HepG2 (cell line): ENCODE data around the gene PTPRN. TPM values are rescaled to one million over a fixed set of nuclear protein-coding genes. Genes with fewer than 3 reads are reported as not detected.

ENCODE experiments used
- AKNA ChIP-seq: sonication (generic); formaldehyde crosslinking; IDR thresholded peaks from 2 replicates; pipeline ENCODE4 v1.4.0; 2020; ENCODE audit warnings: missing genetic modification reagents, borderline replicate concordance
- CBX1 ChIP-seq: IDR thresholded peaks from one replicate; pipeline ENCODE4 v1.6.1; 2016; ENCODE audit warnings: antibody characterized with exemption, low read depth
- FOSL2 ChIP-seq: sonication (generic); formaldehyde crosslinking; IDR thresholded peaks from 2 replicates; pipeline ENCODE4 v1.4.0; 2020; ENCODE audit warnings: missing genetic modification reagents
- FOXJ3 ChIP-seq: sonication (generic); formaldehyde crosslinking; IDR thresholded peaks from 2 replicates; pipeline ENCODE4 v1.4.0; 2020; ENCODE audit warnings: missing genetic modification reagents, mild to moderate bottlenecking, borderline replicate concordance
- SKI ChIP-seq: fragments of 450-650 bp; IDR thresholded peaks from one replicate; pipeline ENCODE4 v1.6.1; 2018; ENCODE audit warnings: mild to moderate bottlenecking; ENCODE audit not compliant: partially characterized antibody
- ZBTB8A ChIP-seq: sonication (generic); formaldehyde crosslinking; IDR thresholded peaks from 2 replicates; pipeline ENCODE4 v1.4.0; 2020; ENCODE audit warnings: mild to moderate bottlenecking, low read depth, missing genetic modification reagents, borderline replicate concordance
- ZZZ3 ChIP-seq: sonication (generic); formaldehyde crosslinking; IDR thresholded peaks from 2 replicates; pipeline ENCODE4 v1.4.0; 2020; ENCODE audit warnings: missing genetic modification reagents, mild to moderate bottlenecking, borderline replicate concordance
- polyA plus RNA-seq, 8 experiments: library from polyadenylated mRNA; depleted of rRNA in 3 of 8; stranded (reverse) in 7 of 8; unstranded in 1 of 8; fragments of >200 nt; fragmentation: Illumina TruSeq in 4 of 8; extraction: Trizol in 4 of 8; gene quantifications; 2 replicates each; pipeline versions ENCODE4 v1.2.1 to v1.2.3, GENCODE V29; 2011 to 2016; ENCODE audit warnings: low read depth in 4 of 8, missing spikeins in 1 of 8, mixed read lengths in 1 of 8; ENCODE audit not compliant: insufficient read depth in 1 of 8
- total RNA-seq, 5 experiments: library from RNA; depleted of rRNA; stranded (reverse); fragments of >200 nt; fragmentation: Illumina TruSeq; extraction: Trizol; gene quantifications; 2 replicates each; pipeline ENCODE4 v1.2.3, GENCODE V29; 2016; ENCODE audit warnings: low read depth in 1 of 5
- TF ChIP-seq, protein P1 (sequence below): sonication (generic); formaldehyde crosslinking; IDR thresholded peaks from 2 replicates; pipeline ENCODE4 v1.4.0; 2020; ENCODE audit warnings: missing genetic modification reagents
- TF ChIP-seq, protein P2 (sequence below): sonication (generic); formaldehyde crosslinking; IDR thresholded peaks from 2 replicates; pipeline ENCODE4 v1.8.1; 2023; ENCODE audit warnings: missing genetic modification reagents, mild to moderate bottlenecking, borderline replicate concordance
- TF ChIP-seq, protein P3 (sequence below): sonication (generic); formaldehyde crosslinking; IDR thresholded peaks from 2 replicates; pipeline ENCODE4 v1.9.0; 2021; ENCODE audit warnings: missing genetic modification reagents, borderline replicate concordance
- TF ChIP-seq, protein P4 (sequence below): sonication (generic); formaldehyde crosslinking; conservative IDR thresholded peaks from 2 replicates; pipeline ENCODE4 v1.8.1; 2023; ENCODE audit warnings: missing genetic modification reagents

Gene PTPRN
- total and polyA plus RNA-seq, 2 of the 13 experiments (the other 11 are each of a cell fraction or from before 2014, with no cell fraction given): 0.26 TPM; not detected in 1

DNA sequence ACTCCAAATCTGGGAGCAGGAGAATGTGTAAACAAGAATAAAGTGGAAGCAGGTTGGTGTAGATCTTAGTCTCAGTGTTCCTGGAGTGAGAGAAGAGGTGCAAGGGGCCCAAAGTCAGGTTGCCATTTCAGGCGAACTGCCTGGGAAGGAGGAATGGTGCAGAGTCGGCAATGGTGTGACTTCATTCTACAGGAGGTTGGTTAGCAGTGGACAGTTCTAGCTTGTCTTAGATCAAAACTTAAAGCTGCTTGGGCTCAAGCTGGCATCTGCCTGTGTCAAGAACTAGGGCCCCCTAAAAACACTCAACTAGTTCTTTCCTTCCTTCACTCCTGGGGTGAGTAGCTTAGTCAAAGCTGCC, 60.4 kb downstream of the PTPRN start (continued):
- TF ChIP-seq AKNA (CRISPR knock-in tag) (no peak), ZBTB8A (CRISPR knock-in tag) (no peak), ZZZ3 (CRISPR knock-in tag) (no peak), FOSL2 (CRISPR knock-in tag) (no peak), CBX1 (no peak), SKI (no peak), FOXJ3 (no peak)
- TF ChIP-seq, protein P1, sequence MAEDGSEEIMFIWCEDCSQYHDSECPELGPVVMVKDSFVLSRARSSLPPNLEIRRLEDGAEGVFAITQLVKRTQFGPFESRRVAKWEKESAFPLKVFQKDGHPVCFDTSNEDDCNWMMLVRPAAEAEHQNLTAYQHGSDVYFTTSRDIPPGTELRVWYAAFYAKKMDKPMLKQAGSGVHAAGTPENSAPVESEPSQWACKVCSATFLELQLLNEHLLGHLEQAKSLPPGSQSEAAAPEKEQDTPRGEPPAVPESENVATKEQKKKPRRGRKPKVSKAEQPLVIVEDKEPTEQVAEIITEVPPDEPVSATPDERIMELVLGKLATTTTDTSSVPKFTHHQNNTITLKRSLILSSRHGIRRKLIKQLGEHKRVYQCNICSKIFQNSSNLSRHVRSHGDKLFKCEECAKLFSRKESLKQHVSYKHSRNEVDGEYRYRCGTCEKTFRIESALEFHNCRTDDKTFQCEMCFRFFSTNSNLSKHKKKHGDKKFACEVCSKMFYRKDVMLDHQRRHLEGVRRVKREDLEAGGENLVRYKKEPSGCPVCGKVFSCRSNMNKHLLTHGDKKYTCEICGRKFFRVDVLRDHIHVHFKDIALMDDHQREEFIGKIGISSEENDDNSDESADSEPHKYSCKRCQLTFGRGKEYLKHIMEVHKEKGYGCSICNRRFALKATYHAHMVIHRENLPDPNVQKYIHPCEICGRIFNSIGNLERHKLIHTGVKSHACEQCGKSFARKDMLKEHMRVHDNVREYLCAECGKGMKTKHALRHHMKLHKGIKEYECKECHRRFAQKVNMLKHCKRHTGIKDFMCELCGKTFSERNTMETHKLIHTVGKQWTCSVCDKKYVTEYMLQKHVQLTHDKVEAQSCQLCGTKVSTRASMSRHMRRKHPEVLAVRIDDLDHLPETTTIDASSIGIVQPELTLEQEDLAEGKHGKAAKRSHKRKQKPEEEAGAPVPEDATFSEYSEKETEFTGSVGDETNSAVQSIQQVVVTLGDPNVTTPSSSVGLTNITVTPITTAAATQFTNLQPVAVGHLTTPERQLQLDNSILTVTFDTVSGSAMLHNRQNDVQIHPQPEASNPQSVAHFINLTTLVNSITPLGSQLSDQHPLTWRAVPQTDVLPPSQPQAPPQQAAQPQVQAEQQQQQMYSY (CRISPR knock-in tag): no peak
- TF ChIP-seq, protein P2, sequence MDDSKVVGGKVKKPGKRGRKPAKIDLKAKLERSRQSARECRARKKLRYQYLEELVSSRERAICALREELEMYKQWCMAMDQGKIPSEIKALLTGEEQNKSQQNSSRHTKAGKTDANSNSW (CRISPR knock-in tag): no peak
- TF ChIP-seq, protein P3, sequence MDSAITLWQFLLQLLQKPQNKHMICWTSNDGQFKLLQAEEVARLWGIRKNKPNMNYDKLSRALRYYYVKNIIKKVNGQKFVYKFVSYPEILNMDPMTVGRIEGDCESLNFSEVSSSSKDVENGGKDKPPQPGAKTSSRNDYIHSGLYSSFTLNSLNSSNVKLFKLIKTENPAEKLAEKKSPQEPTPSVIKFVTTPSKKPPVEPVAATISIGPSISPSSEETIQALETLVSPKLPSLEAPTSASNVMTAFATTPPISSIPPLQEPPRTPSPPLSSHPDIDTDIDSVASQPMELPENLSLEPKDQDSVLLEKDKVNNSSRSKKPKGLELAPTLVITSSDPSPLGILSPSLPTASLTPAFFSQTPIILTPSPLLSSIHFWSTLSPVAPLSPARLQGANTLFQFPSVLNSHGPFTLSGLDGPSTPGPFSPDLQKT: no peak
- TF ChIP-seq, protein P4, sequence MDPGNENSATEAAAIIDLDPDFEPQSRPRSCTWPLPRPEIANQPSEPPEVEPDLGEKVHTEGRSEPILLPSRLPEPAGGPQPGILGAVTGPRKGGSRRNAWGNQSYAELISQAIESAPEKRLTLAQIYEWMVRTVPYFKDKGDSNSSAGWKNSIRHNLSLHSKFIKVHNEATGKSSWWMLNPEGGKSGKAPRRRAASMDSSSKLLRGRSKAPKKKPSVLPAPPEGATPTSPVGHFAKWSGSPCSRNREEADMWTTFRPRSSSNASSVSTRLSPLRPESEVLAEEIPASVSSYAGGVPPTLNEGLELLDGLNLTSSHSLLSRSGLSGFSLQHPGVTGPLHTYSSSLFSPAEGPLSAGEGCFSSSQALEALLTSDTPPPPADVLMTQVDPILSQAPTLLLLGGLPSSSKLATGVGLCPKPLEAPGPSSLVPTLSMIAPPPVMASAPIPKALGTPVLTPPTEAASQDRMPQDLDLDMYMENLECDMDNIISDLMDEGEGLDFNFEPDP (CRISPR knock-in tag): no peak
